Measurements from ENCODE around the gene PARVB.

The PARVB gene

GRCh38 chr22:44186121-44186510 lies 162.0 kb downstream of the PARVB start:
- TF ChIP-seq CTCF (IDR thresholded peaks at IDR 0.05; ENCODE audit: low read length): no peak
- no peak for TF ChIP-seq EZH2 (IDR thresholded peaks at IDR 0.05; ENCODE audit: borderline replicate concordance, low read length)
- Histone ChIP-seq H3K4me3 (ENCODE audit: low read depth, low read length, poor library complexity, severe bottlenecking) (no peak overlapping the region), H3F3A (ENCODE audit: insufficient read depth, low read length) (no peaks in the 10 kb centered on the region), H3K4me2 (ENCODE audit: low read length) (no peak overlapping the region), H3K9ac (ENCODE audit: low read length) (no peak overlapping the region), H3K9me3 (ENCODE audit: low read length) (no peaks in the 10 kb centered on the region), H4K20me1 (ENCODE audit: insufficient read depth, low read length) (no peaks in the 10 kb centered on the region), H3K79me2 (ENCODE audit: insufficient read depth, low read length) (no peaks in the 10 kb centered on the region), H3K27me3 (ENCODE audit: insufficient read depth, low read length) (peaks cover 15% of the 10 kb centered on the region; the same call in 1 of the 2 replicates), H3K9me2 (ENCODE audit: low read depth, low read length) (no peaks in the 10 kb centered on the region), H2AFZ (ENCODE audit: low read length) (no peak overlapping the region), H3K27ac (ENCODE audit: low read depth, low read length, poor library complexity, severe bottlenecking) (no peak overlapping the region), H3K4me1 (ENCODE audit: insufficient read depth, low read length, severe bottlenecking) (peaks cover 16% of the 10 kb centered on the region), H3K36me3 (ENCODE audit: insufficient read depth, low read length) (no peaks in the 10 kb centered on the region)

DNA sequence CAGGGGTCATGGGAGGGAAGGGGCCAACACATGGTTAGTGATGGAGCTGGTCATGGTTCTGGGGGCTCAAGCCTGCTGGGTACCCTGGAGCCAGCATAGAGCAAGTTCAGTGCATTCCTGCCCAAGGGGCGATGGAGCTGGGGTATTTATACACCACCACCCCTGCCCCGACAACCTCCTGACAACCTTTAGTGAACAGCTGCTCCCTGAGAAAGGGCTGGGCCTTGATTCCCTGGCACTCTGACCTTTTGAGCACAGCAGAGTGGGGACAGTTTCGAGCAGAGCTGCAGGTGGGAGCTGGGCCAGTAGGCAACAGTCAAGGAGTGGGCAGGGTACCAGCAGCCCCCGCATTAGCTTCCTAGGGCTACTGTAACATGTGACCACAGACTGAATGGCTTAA lies 162.6 kb downstream of the PARVB start:
- Histone ChIP-seq H2AFZ (ENCODE audit: low read length) (no peak overlapping the region), H3K4me2 (ENCODE audit: low read length) (no peak overlapping the region), H3K27me3 (ENCODE audit: insufficient read depth, low read length) (peaks cover 15% of the 10 kb centered on the region; the same call in 1 of the 2 replicates), H3K27ac (ENCODE audit: low read depth, low read length, poor library complexity, severe bottlenecking) (no peak overlapping the region), H3K9me2 (ENCODE audit: low read depth, low read length) (no peaks in the 10 kb centered on the region), H3K36me3 (ENCODE audit: insufficient read depth, low read length) (no peaks in the 10 kb centered on the region), H3K79me2 (ENCODE audit: insufficient read depth, low read length) (no peaks in the 10 kb centered on the region), H3K4me3 (ENCODE audit: low read depth, low read length, poor library complexity, severe bottlenecking) (no peak overlapping the region), H3K9me3 (ENCODE audit: low read length) (no peaks in the 10 kb centered on the region), H3K4me1 (ENCODE audit: insufficient read depth, low read length, severe bottlenecking) (peaks cover 12% of the 10 kb centered on the region), H4K20me1 (ENCODE audit: insufficient read depth, low read length) (no peaks in the 10 kb centered on the region), H3K9ac (ENCODE audit: low read length) (no peak overlapping the region), H3F3A (ENCODE audit: insufficient read depth, low read length) (no peaks in the 10 kb centered on the region)
- TF ChIP-seq EZH2 (IDR thresholded peaks at IDR 0.05; ENCODE audit: borderline replicate concordance, low read length) (no peak), CTCF (IDR thresholded peaks at IDR 0.05; ENCODE audit: low read length) (no peak)

DNA sequence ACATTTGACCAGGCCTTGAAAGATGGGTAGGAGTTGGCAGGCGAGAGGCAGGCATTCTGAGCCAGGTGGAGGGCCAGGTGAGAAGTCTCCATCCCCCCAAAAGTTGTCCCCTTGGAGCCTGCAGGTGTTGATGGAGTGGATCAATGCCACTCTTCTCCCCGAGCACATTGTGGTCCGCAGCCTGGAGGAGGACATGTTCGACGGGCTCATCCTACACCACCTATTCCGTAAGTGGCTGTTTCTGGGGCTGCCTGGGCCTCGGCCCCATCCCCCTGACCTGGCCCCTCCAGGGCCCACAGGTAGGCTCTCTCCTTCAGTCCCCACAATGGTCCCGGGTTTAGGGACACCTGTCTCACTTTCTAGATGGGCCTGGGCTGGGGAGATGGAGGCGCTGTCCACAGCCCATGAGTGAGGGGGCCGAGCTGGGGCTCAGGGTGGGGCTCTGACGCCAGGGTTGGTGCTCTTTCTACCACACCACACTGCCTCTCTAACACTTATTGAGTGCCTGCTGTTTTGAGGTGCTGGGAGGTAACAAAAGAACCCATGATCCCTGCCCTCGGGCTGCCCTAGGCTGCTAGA lies 163.6 kb downstream of the PARVB start:
- no peak for TF ChIP-seq EZH2 (IDR thresholded peaks at IDR 0.05; ENCODE audit: borderline replicate concordance, low read length)
- TF ChIP-seq CTCF (IDR thresholded peaks at IDR 0.05; ENCODE audit: low read length): no peak
- H2AFZ ChIP-seq (ENCODE audit: low read length): no peak overlapping the region
- H3K9ac ChIP-seq (ENCODE audit: low read length): no peak overlapping the region
- H3F3A ChIP-seq (ENCODE audit: insufficient read depth, low read length): no peaks in the 10 kb centered on the region
- H3K27me3 ChIP-seq (ENCODE audit: insufficient read depth, low read length): peaks cover 10% of the 10 kb centered on the region; the same call in 1 of the 2 replicates
- no peaks in the 10 kb centered on the region for H3K36me3 ChIP-seq (ENCODE audit: insufficient read depth, low read length)
- H3K9me2 ChIP-seq (ENCODE audit: low read depth, low read length): no peaks in the 10 kb centered on the region
- H3K27ac ChIP-seq (ENCODE audit: low read depth, low read length, poor library complexity, severe bottlenecking): no peak overlapping the region
- peaks cover 3% of the 10 kb centered on the region for H3K4me1 ChIP-seq (ENCODE audit: insufficient read depth, low read length, severe bottlenecking)
- H3K9me3 ChIP-seq (ENCODE audit: low read length): no peaks in the 10 kb centered on the region
- H4K20me1 ChIP-seq (ENCODE audit: insufficient read depth, low read length): no peaks in the 10 kb centered on the region
- no peak overlapping the region for H3K4me3 ChIP-seq (ENCODE audit: low read depth, low read length, poor library complexity, severe bottlenecking)
- no peak overlapping the region for H3K4me2 ChIP-seq (ENCODE audit: low read length)
- H3K79me2 ChIP-seq (ENCODE audit: insufficient read depth, low read length): no peaks in the 10 kb centered on the region

Measured in OCI-LY1 (cell line).